IPS DF 19.7 (cell line): ENCODE data around the gene BTNL9.
"Not testable (repeated sequence)": the region's sequence is repeated elsewhere in the genome, so short reads cannot be mapped to it uniquely, and the experiment has no call there.

ENCODE experiments used
- DNase-seq: peaks from one replicate; pipeline ENCODE4 v3.0.0-alpha.2; 2013; ENCODE audit warnings: low read depth, low spot score

The BTNL9 gene

GRCh38 chr5:181099602-181100086 lies 59.6 kb downstream of the BTNL9 start:
- DNase-seq, result no peak

- DNase-seq, result no peak
Observed at GRCh38 chr5:181100121-181100875, 60.2 kb downstream of the BTNL9 start.

- not testable (repeated sequence) for DNase-seq
Observed at GRCh38 chr5:181101030-181101641, 61.1 kb downstream of the BTNL9 start.

- not testable (repeated sequence) for DNase-seq
Observed at GRCh38 chr5:181101930-181102674, 62.0 kb downstream of the BTNL9 start.

GRCh38 chr5:181104259-181104568 lies 64.1 kb downstream of the BTNL9 start:
- not testable (repeated sequence) for DNase-seq

- not testable (repeated sequence) for DNase-seq
Observed at GRCh38 chr5:181104606-181105390, 64.7 kb downstream of the BTNL9 start.

- no peak for DNase-seq
Observed at GRCh38 chr5:181105391-181106025, 65.4 kb downstream of the BTNL9 start.

GRCh38 chr5:181107699-181108098 lies 67.6 kb downstream of the BTNL9 start:
- no peak for DNase-seq

GRCh38 chr5:181108578-181109165 lies 68.6 kb downstream of the BTNL9 start:
- DNase-seq, result no peak

GRCh38 chr5:181109489-181110013 lies 69.5 kb downstream of the BTNL9 start:
- DNase-seq, result peak; percentile 68

- DNase-seq, result no peak
Observed at GRCh38 chr5:181111010-181111409, 70.9 kb downstream of the BTNL9 start.
